Hepatocyte (in vitro differentiated cells): Measurements from ENCODE around the gene TSPAN3. TPM values are rescaled to one million over a fixed set of nuclear protein-coding genes. Genes with fewer than 3 reads are reported as not detected.

Experiments used
- DNase-seq: peaks from one replicate; pipeline ENCODE4 v3.0.0-alpha.2; 2016; ENCODE audit warnings: low spot score
- H2AFZ ChIP-seq: fragments of 200-600 bp; sonication (generic); 2 replicates; pipeline ENCODE4 v1.6.0; 2016; ENCODE audit warnings: antibody characterized with exemption, mild to moderate bottlenecking
- H3K27ac ChIP-seq: fragments of 200-600 bp; sonication (generic); 2 replicates; pipeline ENCODE4 v1.5.1; 2016; ENCODE audit warnings: mild to moderate bottlenecking
- H3K27me3 ChIP-seq: fragments of 200-600 bp; sonication (generic); 2 replicates; pipeline ENCODE4 v1.6.1; 2016
- H3K36me3 ChIP-seq: fragments of 200-600 bp; sonication (generic); replicated peaks from 2 replicates; pipeline ENCODE4 v1.5.1; 2016; ENCODE audit warnings: low read depth; ENCODE audit not compliant: insufficient read depth
- H3K4me1 ChIP-seq: fragments of 200-600 bp; sonication (generic); 2 replicates; pipeline ENCODE4 v1.5.1; 2016; ENCODE audit warnings: mild to moderate bottlenecking, moderate library complexity; ENCODE audit not compliant: insufficient read depth
- H3K4me2 ChIP-seq: fragments of 200-600 bp; sonication (generic); 2 replicates; pipeline ENCODE4 v1.6.0; 2016
- H3K4me3 ChIP-seq: fragments of 200-600 bp; sonication (generic); 2 replicates; pipeline ENCODE4 v1.5.1; 2016; ENCODE audit warnings: mild to moderate bottlenecking
- H3K79me2 ChIP-seq: fragments of 200-600 bp; sonication (generic); 2 replicates; pipeline ENCODE4 v1.6.0; 2017; ENCODE audit warnings: mild to moderate bottlenecking
- H3K9me2 ChIP-seq: fragments of 200-600 bp; sonication (generic); replicated peaks from 2 replicates; pipeline ENCODE4 v1.6.0; 2017; ENCODE audit warnings: mild to moderate bottlenecking; ENCODE audit not compliant: insufficient read depth
- H3K9me3 ChIP-seq: fragments of 200-600 bp; sonication (generic); 2 replicates; pipeline ENCODE4 v1.5.1; 2016; ENCODE audit warnings: low read depth, mild to moderate bottlenecking
- H4K20me1 ChIP-seq: fragments of 200-600 bp; sonication (generic); 2 replicates; pipeline ENCODE4 v1.6.0; 2016; ENCODE audit warnings: mild to moderate bottlenecking; ENCODE audit not compliant: insufficient read depth, poor library complexity, severe bottlenecking
- CTCF ChIP-seq: fragments of 200-600 bp; sonication (generic); IDR thresholded peaks from 2 replicates; pipeline ENCODE4 v1.5.1; 2016; ENCODE audit warnings: antibody characterized with exemption, mild to moderate bottlenecking; ENCODE audit not compliant: poor library complexity
- EZH2 ChIP-seq: fragments of 200-600 bp; sonication (generic); IDR thresholded peaks from 2 replicates; pipeline ENCODE4 v1.6.1; 2016; ENCODE audit warnings: antibody characterized with exemption, mild to moderate bottlenecking, borderline replicate concordance
- EZH2phosphoT487 ChIP-seq: fragments of 200-600 bp; sonication (generic); IDR thresholded peaks from one replicate; pipeline ENCODE4 v1.6.1; 2018; ENCODE audit warnings: antibody characterized with exemption, mild to moderate bottlenecking, low read depth, moderate library complexity; ENCODE audit not compliant: unreplicated experiment, severe bottlenecking
- WGBS: methylation state at CpG from one replicate; pipeline ENCODE4 v1.1.6; 2016; ENCODE audit warnings: low lambda C conversion rate; ENCODE audit errors: missing lambda C conversion rate; 5-methylcytosine and 5-hydroxymethylcytosine counted together
- polyA plus RNA-seq: library from polyadenylated mRNA; unstranded; fragments of >200 nt; fragmentation: Nextera tagmentation; extraction: Ambion mirVana; gene quantifications from 2 replicates; pipeline ENCODE4 v1.2.1, GENCODE V29; 2016
- total RNA-seq: library from RNA; depleted of rRNA; stranded (reverse); fragments of >200 nt; gene quantifications from 2 replicates; pipeline ENCODE4 v1.2.3, GENCODE V29; 2014

The TSPAN3 gene
- total and polyA plus RNA-seq, 2 experiments from 2014 or later, result 514 to 540 TPM

GRCh38 chr15:77042955-77043920 is 27.7 kb downstream of the TSPAN3 start:
- H3K4me1 ChIP-seq, result no peaks in the 10 kb centered on the region
- no peaks in the 10 kb centered on the region for H3K9me3 ChIP-seq
- no peak for DNase-seq
- TF ChIP-seq EZH2phosphoT487 (no peak), EZH2 (no peak), CTCF (no peak)
- H2AFZ ChIP-seq, result no peak overlapping the region
- no peak overlapping the region for H3K4me3 ChIP-seq
- H4K20me1 ChIP-seq, result no peaks in the 10 kb centered on the region
- H3K79me2 ChIP-seq, result peaks cover 12% of the 10 kb centered on the region
- no peak overlapping the region for H3K4me2 ChIP-seq
- H3K27ac ChIP-seq, result no peak overlapping the region
- 85% methylated on average over 20 of the region's 20 CpGs for WGBS
- no peaks in the 10 kb centered on the region for H3K27me3 ChIP-seq
- H3K36me3 ChIP-seq, result peaks cover 9% of the 10 kb centered on the region
- no peaks in the 10 kb centered on the region for H3K9me2 ChIP-seq

- H3K4me2 ChIP-seq, result no peak overlapping the region
- H3K9me3 ChIP-seq, result no peaks in the 10 kb centered on the region
- WGBS, result 92% methylated on average over 8 of the region's 8 CpGs
- no peak overlapping the region for H3K27ac ChIP-seq
- no peaks in the 10 kb centered on the region for H4K20me1 ChIP-seq
- TF ChIP-seq CTCF, result no peak
- TF ChIP-seq EZH2, result no peak
- TF ChIP-seq EZH2phosphoT487, result no peak
- H3K79me2 ChIP-seq, result peaks cover 12% of the 10 kb centered on the region
- no peaks in the 10 kb centered on the region for H3K9me2 ChIP-seq
- peaks cover 9% of the 10 kb centered on the region for H3K36me3 ChIP-seq
- H3K27me3 ChIP-seq, result no peaks in the 10 kb centered on the region
- H2AFZ ChIP-seq, result no peak overlapping the region
- no peak overlapping the region for H3K4me3 ChIP-seq
- H3K4me1 ChIP-seq, result no peaks in the 10 kb centered on the region
- DNase-seq, result no peak
Observed at GRCh38 chr15:77042245-77042919, 28.5 kb downstream of the TSPAN3 start.

GRCh38 chr15:77040673-77041072 is 30.2 kb downstream of the TSPAN3 start:
- no peaks in the 10 kb centered on the region for H3K4me1 ChIP-seq
- H3K36me3 ChIP-seq, result no peaks in the 10 kb centered on the region
- no peak overlapping the region for H2AFZ ChIP-seq
- no peaks in the 10 kb centered on the region for H4K20me1 ChIP-seq
- H3K4me2 ChIP-seq, result no peak overlapping the region
- DNase-seq, result no peak
- TF ChIP-seq EZH2 (no peak), EZH2phosphoT487 (no peak), CTCF (no peak)
- H3K9me3 ChIP-seq, result no peaks in the 10 kb centered on the region
- H3K4me3 ChIP-seq, result no peak overlapping the region
- peaks cover 5% of the 10 kb centered on the region for H3K79me2 ChIP-seq
- no peaks in the 10 kb centered on the region for H3K9me2 ChIP-seq
- no peaks in the 10 kb centered on the region for H3K27me3 ChIP-seq
- 96% methylated on average over 5 of the region's 5 CpGs for WGBS
- no peak overlapping the region for H3K27ac ChIP-seq
